Measurements from ENCODE around the gene ENOX2.

GRCh38 chrX:130801901-130802300, 101.1 kb downstream of the ENOX2 start:
- TF ChIP-seq POLR2A (IDR thresholded peaks at IDR 0.05; ENCODE audit: low read depth, low read length) (no peak), POLR2AphosphoS5 (IDR thresholded peaks at IDR 0.05; ENCODE audit: low read depth, low read length) (no peak)
